ENCODE results near the gene CHIT1. TPM values are rescaled to one million over a fixed set of nuclear protein-coding genes. Genes with fewer than 3 reads are reported as not detected.

Gene CHIT1
- total RNA-seq, 1 experiment from 2014 or later: not detected

GRCh38 chr1:203217139-203217655 is 12.3 kb downstream of the CHIT1 start:
- no peak for DNase-seq (ENCODE audit: low read depth)

- DNase-seq (ENCODE audit: low read depth): peak; percentile 58
Measured at GRCh38 chr1:203216274-203217138, 13.0 kb downstream of the CHIT1 start.

GRCh38 chr1:203215573-203215972 is 13.9 kb downstream of the CHIT1 start:
- DNase-seq (ENCODE audit: low read depth): no peak

GRCh38 chr1:203214871-203215270 is 14.6 kb downstream of the CHIT1 start:
- no peak for DNase-seq (ENCODE audit: low read depth)

- no peak for DNase-seq (ENCODE audit: low read depth)
Measured at GRCh38 chr1:203213126-203213525, 16.3 kb downstream of the CHIT1 start.

GRCh38 chr1:203211812-203212211 is 17.7 kb downstream of the CHIT1 start:
- no peak for DNase-seq (ENCODE audit: low read depth)

- no peak for DNase-seq (ENCODE audit: low read depth)
Measured at GRCh38 chr1:203210988-203211387, 18.5 kb downstream of the CHIT1 start.

- no peak for DNase-seq (ENCODE audit: low read depth)
Measured at GRCh38 chr1:203210350-203210749, 19.1 kb downstream of the CHIT1 start.

- no peak for DNase-seq (ENCODE audit: low read depth)
Measured at GRCh38 chr1:203208181-203208580, 21.3 kb downstream of the CHIT1 start.

- no peak for DNase-seq (ENCODE audit: low read depth)
Measured at GRCh38 chr1:203207751-203208150, 21.7 kb downstream of the CHIT1 start.

- no peak for DNase-seq (ENCODE audit: low read depth)
Measured at GRCh38 chr1:203206129-203206687, 23.3 kb downstream of the CHIT1 start.

GRCh38 chr1:203204756-203205155 is 24.7 kb downstream of the CHIT1 start:
- no peak for DNase-seq (ENCODE audit: low read depth)

GRCh38 chr1:203202431-203203245 is 26.8 kb downstream of the CHIT1 start:
- peak; percentile 69 for DNase-seq (ENCODE audit: low read depth)

GRCh38 chr1:203201516-203202205 is 27.8 kb downstream of the CHIT1 start:
- DNase-seq (ENCODE audit: low read depth): no peak

GRCh38 chr1:203200916-203201315 is 28.6 kb downstream of the CHIT1 start:
- no peak for DNase-seq (ENCODE audit: low read depth)

GRCh38 chr1:203199816-203200571 is 29.5 kb downstream of the CHIT1 start:
- DNase-seq (ENCODE audit: low read depth): peak; percentile 58

- no peak for DNase-seq (ENCODE audit: low read depth)
Measured at GRCh38 chr1:203199481-203199815, 30.0 kb downstream of the CHIT1 start.

GRCh38 chr1:203199002-203199401 is 30.5 kb downstream of the CHIT1 start:
- no peak for DNase-seq (ENCODE audit: low read depth)

- peak; percentile 91 for DNase-seq (ENCODE audit: low read depth)
Measured at GRCh38 chr1:203197625-203198024, 31.8 kb downstream of the CHIT1 start.

- DNase-seq (ENCODE audit: low read depth): peak; percentile 22
Measured at GRCh38 chr1:203196371-203196770, 33.1 kb downstream of the CHIT1 start.

GRCh38 chr1:203190949-203191348 is 38.5 kb downstream of the CHIT1 start:
- DNase-seq (ENCODE audit: low read depth): no peak

Measured in M059J (cell line).